ENCODE measurements around the gene PHOX2A.
A peak's percentile ranks its signal among the peaks of the same experiment; 100 is the strongest.
"Not testable (repeated sequence)": the region's sequence is repeated elsewhere in the genome, so short reads cannot be mapped to it uniquely, and the experiment has no call there.

Gene PHOX2A

GRCh38 chr11:72208281-72208680 lies 35.7 kb downstream of the PHOX2A start:
- TF ChIP-seq, protein P1, sequence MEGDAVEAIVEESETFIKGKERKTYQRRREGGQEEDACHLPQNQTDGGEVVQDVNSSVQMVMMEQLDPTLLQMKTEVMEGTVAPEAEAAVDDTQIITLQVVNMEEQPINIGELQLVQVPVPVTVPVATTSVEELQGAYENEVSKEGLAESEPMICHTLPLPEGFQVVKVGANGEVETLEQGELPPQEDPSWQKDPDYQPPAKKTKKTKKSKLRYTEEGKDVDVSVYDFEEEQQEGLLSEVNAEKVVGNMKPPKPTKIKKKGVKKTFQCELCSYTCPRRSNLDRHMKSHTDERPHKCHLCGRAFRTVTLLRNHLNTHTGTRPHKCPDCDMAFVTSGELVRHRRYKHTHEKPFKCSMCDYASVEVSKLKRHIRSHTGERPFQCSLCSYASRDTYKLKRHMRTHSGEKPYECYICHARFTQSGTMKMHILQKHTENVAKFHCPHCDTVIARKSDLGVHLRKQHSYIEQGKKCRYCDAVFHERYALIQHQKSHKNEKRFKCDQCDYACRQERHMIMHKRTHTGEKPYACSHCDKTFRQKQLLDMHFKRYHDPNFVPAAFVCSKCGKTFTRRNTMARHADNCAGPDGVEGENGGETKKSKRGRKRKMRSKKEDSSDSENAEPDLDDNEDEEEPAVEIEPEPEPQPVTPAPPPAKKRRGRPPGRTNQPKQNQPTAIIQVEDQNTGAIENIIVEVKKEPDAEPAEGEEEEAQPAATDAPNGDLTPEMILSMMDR (IDR thresholded peaks at IDR 0.05; ENCODE audit: insufficient read depth, low read depth, low read length, missing control alignments), result no peak

GRCh38 chr11:72206794-72207193 lies 37.2 kb downstream of the PHOX2A start:
- not testable (repeated sequence) for DNase-seq (ENCODE audit: low read depth)

More at GRCh38 chr11:72208281-72208680, 35.7 kb downstream of the PHOX2A start:
- no peak for DNase-seq (ENCODE audit: low read depth)
- no peak overlapping the region for H3K4me3 ChIP-seq (ENCODE audit: low read length)

GRCh38 chr11:72204886-72205285 lies 39.1 kb downstream of the PHOX2A start:
- DNase-seq (ENCODE audit: low read depth), result no peak
- TF ChIP-seq, protein P1 (IDR thresholded peaks at IDR 0.05; ENCODE audit: insufficient read depth, low read depth, low read length, missing control alignments), result no peak
- H3K4me3 ChIP-seq (ENCODE audit: low read length), result no peak overlapping the region

More at GRCh38 chr11:72206794-72207193, 37.2 kb downstream of the PHOX2A start:
- H3K4me3 ChIP-seq (ENCODE audit: low read length), result not testable (repeated sequence)

DNA sequence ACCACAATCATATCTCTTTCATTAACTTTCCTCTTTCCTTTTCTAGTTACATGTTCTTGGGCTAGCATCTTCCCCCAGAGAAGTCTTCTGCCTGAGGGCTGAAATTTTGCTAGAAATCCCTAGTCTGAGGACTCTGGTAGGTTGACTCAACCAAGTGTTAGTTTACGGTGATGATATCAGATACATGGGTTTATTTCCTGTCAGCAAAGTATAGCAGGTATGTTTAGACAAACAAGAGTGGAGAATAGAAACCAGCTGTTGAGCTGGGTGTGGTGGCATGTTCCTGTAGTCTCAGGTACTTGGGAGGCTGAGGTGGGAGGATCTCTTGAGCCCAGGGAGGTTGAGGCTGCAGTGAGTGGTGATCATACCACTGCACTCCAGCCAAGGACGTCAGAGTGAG lies 40.8 kb downstream of the PHOX2A start:
- no peak overlapping the region for H3K4me3 ChIP-seq (ENCODE audit: low read length)
- DNase-seq (ENCODE audit: low read depth), result peak; percentile 61
- TF ChIP-seq, protein P1 (IDR thresholded peaks at IDR 0.05; ENCODE audit: insufficient read depth, low read depth, low read length, missing control alignments), result no peak

DNA sequence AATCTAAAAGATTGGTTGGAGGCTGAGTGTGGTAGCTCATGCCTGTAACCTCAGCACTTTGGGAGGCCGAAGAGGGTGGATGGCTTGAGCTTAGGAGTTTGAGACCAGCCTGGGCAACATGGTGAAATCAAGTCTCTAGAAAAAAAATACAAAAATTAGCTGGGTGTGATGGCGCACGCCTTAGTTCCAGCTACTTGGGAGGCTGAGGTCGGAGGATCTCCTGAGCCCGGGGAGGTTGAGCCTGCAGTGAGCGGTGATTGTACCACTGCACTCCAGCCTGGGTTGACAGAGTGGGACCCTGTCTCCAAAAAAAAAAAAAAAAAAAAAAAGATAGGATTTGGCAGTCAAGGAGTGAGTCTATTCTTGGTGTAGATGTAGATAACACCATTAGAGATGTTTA lies 41.4 kb downstream of the PHOX2A start:
- DNase-seq (ENCODE audit: low read depth), result no peak
- TF ChIP-seq, protein P1 (IDR thresholded peaks at IDR 0.05; ENCODE audit: insufficient read depth, low read depth, low read length, missing control alignments), result no peak
- no peak overlapping the region for H3K4me3 ChIP-seq (ENCODE audit: low read length)

- not testable (repeated sequence) for DNase-seq (ENCODE audit: low read depth); H3K4me3 ChIP-seq (ENCODE audit: low read length)
Observed at GRCh38 chr11:72201445-72201844, 42.5 kb downstream of the PHOX2A start.

DNA sequence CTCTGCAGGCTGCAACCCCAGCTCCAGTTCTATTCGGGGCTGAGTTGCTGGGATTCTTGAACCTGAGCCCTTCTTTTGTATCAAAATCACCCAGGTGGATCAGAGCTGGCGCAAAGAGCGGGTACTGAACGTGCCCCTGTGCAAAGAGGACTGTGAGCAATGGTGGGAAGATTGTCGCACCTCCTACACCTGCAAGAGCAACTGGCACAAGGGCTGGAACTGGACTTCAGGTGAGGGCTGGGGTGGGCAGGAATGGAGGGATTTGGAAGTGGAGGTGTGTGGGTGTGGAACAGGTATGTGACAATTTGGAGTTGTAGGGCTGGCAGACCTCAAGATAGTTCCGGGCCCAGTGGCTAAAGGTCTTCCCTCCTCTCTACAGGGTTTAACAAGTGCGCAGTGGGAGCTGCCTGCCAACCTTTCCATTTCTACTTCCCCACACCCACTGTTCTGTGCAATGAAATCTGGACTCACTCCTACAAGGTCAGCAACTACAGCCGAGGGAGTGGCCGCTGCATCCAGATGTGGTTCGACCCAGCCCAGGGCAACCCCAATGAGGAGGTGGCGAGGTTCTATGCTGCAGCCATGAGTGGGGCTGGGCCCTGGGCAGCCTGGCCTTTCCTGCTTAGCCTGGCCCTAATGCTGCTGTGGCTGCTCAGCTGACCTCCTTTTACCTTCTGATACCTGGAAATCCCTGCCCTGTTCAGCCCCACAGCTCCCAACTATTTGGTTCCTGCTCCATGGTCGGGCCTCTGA lies 48.3 kb downstream of the PHOX2A start:
- TF ChIP-seq, protein P1 (IDR thresholded peaks at IDR 0.05; ENCODE audit: insufficient read depth, low read depth, low read length, missing control alignments), result no peak
- no peak for DNase-seq (ENCODE audit: low read depth)
- H3K4me3 ChIP-seq (ENCODE audit: low read length), result no peak overlapping the region

DNA sequence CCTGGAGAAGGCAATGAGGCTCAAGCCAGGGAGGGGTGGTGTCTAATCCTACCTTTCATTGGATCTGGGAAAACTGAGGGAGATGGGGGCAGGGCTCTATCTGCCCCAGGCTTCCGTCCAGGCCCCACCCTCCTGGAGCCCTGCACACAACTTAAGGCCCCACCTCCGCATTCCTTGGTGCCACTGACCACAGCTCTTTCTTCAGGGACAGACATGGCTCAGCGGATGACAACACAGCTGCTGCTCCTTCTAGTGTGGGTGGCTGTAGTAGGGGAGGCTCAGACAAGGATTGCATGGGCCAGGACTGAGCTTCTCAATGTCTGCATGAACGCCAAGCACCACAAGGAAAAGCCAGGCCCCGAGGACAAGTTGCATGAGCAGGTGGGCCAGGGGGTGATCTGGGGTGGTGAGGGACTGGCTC lies 52.0 kb downstream of the PHOX2A start, which contains the start of gene FOLR1:
Gene FOLR1, plus strand, starts transcription at position 180 of the 421 bp plus-strand sequence. Its CDS starts 34 bp downstream, at position 214.
- no peak within 1 kb of the TSS for H3K4me3 ChIP-seq (ENCODE audit: low read length)
- TF ChIP-seq, protein P1 (IDR thresholded peaks at IDR 0.05; ENCODE audit: insufficient read depth, low read depth, low read length, missing control alignments), result no peak
- DNase-seq (ENCODE audit: low read depth), result peak; percentile 31

Measured in epithelial cell of esophagus (primary cell).